Keratinocyte (primary cell): Measurements from ENCODE around the gene ANKRD30A. TPM values are rescaled to one million over a fixed set of nuclear protein-coding genes. Genes with fewer than 3 reads are reported as not detected.

Experiments
- DNase-seq: peaks from one replicate; pipeline ENCODE4 v3.0.0-alpha.2; 2011; ENCODE audit warnings: low read depth, missing footprints, low spot score
- FAIRE-seq: peaks from 2 replicates; lab custom pipeline; 2011; peaks lifted over from hg19 to GRCh38; lab: Jason Lieb, UNC
- H2AFZ ChIP-seq: 2 replicates; pipeline ENCODE4 v1.6.0; 2012; ENCODE audit warnings: low read length, control low read depth, inconsistent platforms; ENCODE audit not compliant: control insufficient read depth
- H3K27ac ChIP-seq: 2 replicates; pipeline ENCODE4 v1.5.1; 2011; ENCODE audit warnings: low read length; ENCODE audit not compliant: control insufficient read depth, insufficient read depth
- H3K27me3 ChIP-seq: 3 replicates; pipeline ENCODE4 v1.6.0; 2011; ENCODE audit warnings: low read length; ENCODE audit not compliant: control insufficient read depth, insufficient read depth; ENCODE audit errors: extremely low read depth
- H3K36me3 ChIP-seq, 2 experiments: 2 replicates in 1 of 2; 3 replicates in 1 of 2; pipeline ENCODE4 v1.5.1; 2011; ENCODE audit warnings: low read length in 2 of 2, mild to moderate bottlenecking in 1 of 2; ENCODE audit not compliant: control insufficient read depth in 2 of 2, insufficient read depth in 2 of 2; ENCODE audit errors: extremely low read depth in 1 of 2
- H3K4me1 ChIP-seq: 3 replicates; pipeline ENCODE4 v1.5.1; 2011; ENCODE audit warnings: low read length; ENCODE audit not compliant: control insufficient read depth, insufficient read depth; ENCODE audit errors: extremely low read depth
- H3K4me2 ChIP-seq: 3 replicates; pipeline ENCODE4 v1.6.0; 2011; ENCODE audit warnings: low read depth, low read length; ENCODE audit not compliant: control insufficient read depth, insufficient read depth; ENCODE audit errors: extremely low read depth
- H3K4me3 ChIP-seq, 3 experiments: fragments of 200-600 bp in 1 of 3; sonication (generic) in 1 of 3; 2 replicates in 2 of 3; 3 replicates in 1 of 3; pipeline ENCODE4 v1.5.1; 2011 to 2016; ENCODE audit warnings: low read length in 3 of 3, mild to moderate bottlenecking in 3 of 3, control low read depth in 2 of 3, inconsistent platforms in 1 of 3, low read depth in 1 of 3, mixed read lengths in 1 of 3, mixed run types in 1 of 3, moderate library complexity in 1 of 3; ENCODE audit not compliant: control insufficient read depth in 2 of 3, insufficient read depth in 2 of 3; ENCODE audit errors: extremely low read depth in 1 of 3
- H3K79me2 ChIP-seq: 2 replicates; pipeline ENCODE4 v1.6.0; 2012; ENCODE audit warnings: low read length; ENCODE audit not compliant: control insufficient read depth, insufficient read depth
- H3K9ac ChIP-seq: 3 replicates; pipeline ENCODE4 v1.6.0; 2011; ENCODE audit warnings: low read length; ENCODE audit not compliant: control insufficient read depth, insufficient read depth; ENCODE audit errors: extremely low read depth
- H3K9me1 ChIP-seq: 3 replicates; pipeline ENCODE4 v1.6.0; 2011; ENCODE audit warnings: low read length; ENCODE audit not compliant: control insufficient read depth, insufficient read depth; ENCODE audit errors: extremely low read depth
- H3K9me3 ChIP-seq: 2 replicates; pipeline ENCODE4 v1.5.1; 2012; ENCODE audit warnings: low read depth, low read length; ENCODE audit not compliant: control insufficient read depth
- H4K20me1 ChIP-seq: 3 replicates; pipeline ENCODE4 v1.6.0; 2011; ENCODE audit warnings: low read length; ENCODE audit not compliant: control insufficient read depth, insufficient read depth; ENCODE audit errors: extremely low read depth
- EZH2 ChIP-seq: IDR thresholded peaks from one replicate; pipeline ENCODE4 v1.6.1; 2012; ENCODE audit warnings: inconsistent platforms, mild to moderate bottlenecking, low read length, moderate library complexity
- dilution Hi-C: fragments of 300-500 bp; cut with MboI; formaldehyde crosslinking; loops from one replicate; pipeline ENCODE4 v1.7.0; 2020; ENCODE audit warnings: low sequenced_read_pairs; ENCODE audit not compliant: extremely low pct_ligation_motif_present
- polyA plus RNA-seq, 5 experiments: library from polyadenylated mRNA; depleted of rRNA in 3 of 5; stranded (reverse) in 3 of 5; stranded (forward) in 1 of 5; unstranded in 1 of 5; fragments of >200 nt; gene quantifications; 1 replicate in 1 of 5; 2 replicates in 3 of 5; 3 replicates in 1 of 5; pipeline versions ENCODE4 v1.2.1 to v1.2.3, GENCODE V29; 2011 to 2012; ENCODE audit warnings: missing spikeins in 2 of 5, low read depth in 1 of 5, low replicate concordance in 1 of 5
- TF ChIP-seq, protein P1 (sequence below), 3 experiments: IDR thresholded peaks in 1 of 3; conservative IDR thresholded peaks in 1 of 3; optimal IDR thresholded peaks in 1 of 3; 2 replicates in 2 of 3; 3 replicates in 1 of 3; pipeline versions ENCODE3 to v1.5.1; 2011; ENCODE audit warnings: low read length in 3 of 3, mild to moderate bottlenecking in 3 of 3, moderate library complexity in 2 of 3, control low read depth in 1 of 3, inconsistent platforms in 1 of 3; ENCODE audit not compliant: insufficient read depth in 2 of 3; ENCODE audit errors: extremely low read depth in 1 of 3

ANKRD30A gene
- polyA plus RNA-seq, 1 donor (not counting 4 experiments of a cell fraction or from before 2014, with no cell fraction given): not detected

DNA sequence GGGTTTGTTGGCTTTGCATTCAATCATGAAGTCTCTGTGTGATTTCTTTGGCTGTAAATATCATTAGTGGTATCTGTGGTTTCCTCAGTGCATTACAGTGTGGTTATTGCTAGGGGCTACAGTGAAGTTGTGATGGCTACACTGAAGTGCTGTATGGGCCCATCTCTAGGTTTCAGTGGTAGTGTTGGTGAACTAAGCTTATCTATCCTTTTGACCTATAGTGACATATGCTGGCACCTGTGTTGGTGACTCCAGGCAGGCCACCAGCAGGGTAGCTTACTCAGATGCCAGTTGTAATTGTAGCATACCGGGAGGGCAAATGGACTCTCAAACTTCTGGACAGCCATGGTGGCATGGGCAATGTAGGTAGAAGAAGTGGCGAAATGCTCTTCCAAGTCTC, 219.0 kb downstream of the ANKRD30A start:
- dilution Hi-C loops: no loop called here
- Histone ChIP-seq H3K27ac (no peak overlapping the region), H3K4me3 (no peak overlapping the region), H2AFZ (no peak overlapping the region), H3K9ac (no peak overlapping the region), H3K9me1 (no peaks in the 10 kb centered on the region), H3K4me2 (no peak overlapping the region), H3K9me3 (peaks cover 2% of the 10 kb centered on the region), H4K20me1 (no peaks in the 10 kb centered on the region), H3K36me3 (no peaks in the 10 kb centered on the region), H3K79me2 (no peaks in the 10 kb centered on the region), H3K27me3 (no peaks in the 10 kb centered on the region), H3K4me1 (no peaks in the 10 kb centered on the region)
- no peak for DNase-seq
- no peak for FAIRE-seq
- TF ChIP-seq EZH2: no peak

DNA sequence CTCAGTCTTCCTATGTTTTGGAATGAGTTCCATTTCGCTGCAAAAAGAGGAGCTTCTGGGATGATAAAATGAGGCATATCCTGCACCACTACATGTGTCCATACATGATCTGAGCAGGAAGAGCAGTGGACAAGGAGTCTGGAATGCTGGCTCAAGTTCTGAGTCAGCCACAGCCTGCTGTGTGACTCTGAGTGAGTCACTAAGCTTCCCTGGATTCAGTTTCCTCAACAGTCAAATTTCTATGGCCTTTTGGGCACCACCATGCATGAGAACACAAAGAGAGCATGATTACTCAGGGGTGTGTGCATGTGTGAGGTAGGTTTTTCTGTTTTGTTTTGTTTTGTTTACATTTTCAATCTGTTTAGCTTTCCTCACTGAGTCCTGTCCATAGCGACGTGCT, 254.6 kb downstream of the ANKRD30A start:
- Histone ChIP-seq H3K9ac (no peak overlapping the region), H3K27me3 (no peaks in the 10 kb centered on the region), H3K4me3 (no peak overlapping the region), H2AFZ (peak overlapping the region; percentile 56), H3K9me1 (no peaks in the 10 kb centered on the region), H3K79me2 (no peaks in the 10 kb centered on the region), H3K27ac (peak overlapping the region; percentile 70), H4K20me1 (no peaks in the 10 kb centered on the region), H3K4me1 (peaks cover 3% of the 10 kb centered on the region), H3K4me2 (peak overlapping the region; percentile 39), H3K36me3 (no peaks in the 10 kb centered on the region), H3K9me3 (peaks cover 3% of the 10 kb centered on the region)
- DNase-seq (peak; percentile 53), FAIRE-seq (peak; percentile 46)
- TF ChIP-seq, protein P1, sequence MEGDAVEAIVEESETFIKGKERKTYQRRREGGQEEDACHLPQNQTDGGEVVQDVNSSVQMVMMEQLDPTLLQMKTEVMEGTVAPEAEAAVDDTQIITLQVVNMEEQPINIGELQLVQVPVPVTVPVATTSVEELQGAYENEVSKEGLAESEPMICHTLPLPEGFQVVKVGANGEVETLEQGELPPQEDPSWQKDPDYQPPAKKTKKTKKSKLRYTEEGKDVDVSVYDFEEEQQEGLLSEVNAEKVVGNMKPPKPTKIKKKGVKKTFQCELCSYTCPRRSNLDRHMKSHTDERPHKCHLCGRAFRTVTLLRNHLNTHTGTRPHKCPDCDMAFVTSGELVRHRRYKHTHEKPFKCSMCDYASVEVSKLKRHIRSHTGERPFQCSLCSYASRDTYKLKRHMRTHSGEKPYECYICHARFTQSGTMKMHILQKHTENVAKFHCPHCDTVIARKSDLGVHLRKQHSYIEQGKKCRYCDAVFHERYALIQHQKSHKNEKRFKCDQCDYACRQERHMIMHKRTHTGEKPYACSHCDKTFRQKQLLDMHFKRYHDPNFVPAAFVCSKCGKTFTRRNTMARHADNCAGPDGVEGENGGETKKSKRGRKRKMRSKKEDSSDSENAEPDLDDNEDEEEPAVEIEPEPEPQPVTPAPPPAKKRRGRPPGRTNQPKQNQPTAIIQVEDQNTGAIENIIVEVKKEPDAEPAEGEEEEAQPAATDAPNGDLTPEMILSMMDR (optimal IDR thresholded peaks at IDR 0.05 in 1 of 3, IDR thresholded peaks at IDR 0.05 in 1 of 3, conservative IDR thresholded peaks at IDR 0.05 in 1 of 3; ENCODE audit: extremely low read depth in 1 of 3, insufficient read depth in 2 of 3, low read length in 3 of 3): no peak
- no peak for TF ChIP-seq EZH2
- dilution Hi-C loops: no loop called here

DNA sequence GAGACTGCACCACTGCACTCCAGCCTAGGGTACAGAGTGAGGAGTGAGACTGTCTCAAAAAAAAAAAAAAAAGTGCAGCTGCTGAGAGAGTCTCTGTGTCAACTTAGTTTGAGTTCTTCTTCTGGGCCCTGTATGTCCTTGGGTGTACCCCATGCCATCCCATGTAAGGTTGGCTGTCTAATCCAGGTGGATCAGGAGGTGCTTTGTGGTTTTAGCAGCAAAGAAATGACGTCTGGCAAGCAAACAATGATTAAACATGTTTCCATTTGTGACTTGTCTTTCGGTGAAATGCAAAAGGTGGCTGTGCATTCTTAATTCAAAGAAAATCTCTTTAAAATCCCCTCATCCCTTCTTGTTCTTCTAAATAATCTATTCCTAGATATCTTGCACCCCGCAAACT, 255.9 kb downstream of the ANKRD30A start:
- FAIRE-seq: no peak

More for the DNA sequence above, 255.9 kb downstream of the ANKRD30A start:
- DNase-seq: no peak
- no peaks in the 10 kb centered on the region for H4K20me1 ChIP-seq
- no peak overlapping the region for H3K4me2 ChIP-seq
- peaks cover 3% of the 10 kb centered on the region for H3K9me3 ChIP-seq
- H3K27ac ChIP-seq: no peak overlapping the region
- no peak overlapping the region for H3K9ac ChIP-seq
- TF ChIP-seq EZH2: no peak
- TF ChIP-seq, protein P1 (optimal IDR thresholded peaks at IDR 0.05 in 1 of 3, IDR thresholded peaks at IDR 0.05 in 1 of 3, conservative IDR thresholded peaks at IDR 0.05 in 1 of 3; ENCODE audit: extremely low read depth in 1 of 3, insufficient read depth in 2 of 3, low read length in 3 of 3): no peak
- no peaks in the 10 kb centered on the region for H3K27me3 ChIP-seq
- H3K9me1 ChIP-seq: no peaks in the 10 kb centered on the region
- H2AFZ ChIP-seq: no peak overlapping the region
- dilution Hi-C loops: no loop called here
- peaks cover 3% of the 10 kb centered on the region for H3K4me1 ChIP-seq
- H3K36me3 ChIP-seq: no peaks in the 10 kb centered on the region
- no peak overlapping the region for H3K4me3 ChIP-seq
- H3K79me2 ChIP-seq: no peaks in the 10 kb centered on the region
